ENCODE measurements around the gene JUNB. TPM values are rescaled to one million over a fixed set of nuclear protein-coding genes. Genes with fewer than 3 reads are reported as not detected.

JUNB gene
- polyA plus RNA-seq, 1 donor (not counting 4 experiments of a cell fraction or from before 2014, with no cell fraction given) = 40.8 TPM

- FAIRE-seq = no peak
- Histone ChIP-seq H3K79me2 (ENCODE audit: control insufficient read depth, insufficient read depth, low read length) (peaks cover 19% of the 10 kb centered on the region), H3K4me2 (ENCODE audit: control insufficient read depth, extremely low read depth, insufficient read depth, low read depth, low read length) (peak overlapping the region; percentile 99), H3K4me1 (ENCODE audit: control insufficient read depth, extremely low read depth, insufficient read depth, low read length) (peaks cover 29% of the 10 kb centered on the region), H3K9me1 (ENCODE audit: control insufficient read depth, extremely low read depth, insufficient read depth, low read length) (no peaks in the 10 kb centered on the region), H3K27me3 (ENCODE audit: control insufficient read depth, extremely low read depth, insufficient read depth, low read length) (no peaks in the 10 kb centered on the region), H2AFZ (ENCODE audit: control insufficient read depth, low read length) (no peak overlapping the region), H4K20me1 (ENCODE audit: control insufficient read depth, extremely low read depth, insufficient read depth, low read length) (peaks cover 11% of the 10 kb centered on the region), H3K4me3 (ENCODE audit: control insufficient read depth in 2 of 3, extremely low read depth in 1 of 3, insufficient read depth in 2 of 3, low read depth in 1 of 3, low read length in 3 of 3) (peak overlapping the region; percentile 73 to 95 (median 94)), H3K9ac (ENCODE audit: control insufficient read depth, extremely low read depth, insufficient read depth, low read length) (peak overlapping the region; percentile 97), H3K9me3 (ENCODE audit: control insufficient read depth, low read depth, low read length) (no peaks in the 10 kb centered on the region), H3K27ac (ENCODE audit: control insufficient read depth, insufficient read depth, low read length) (peak overlapping the region; percentile 98), H3K36me3 (ENCODE audit: control insufficient read depth in 2 of 2, extremely low read depth in 1 of 2, insufficient read depth in 2 of 2, low read length in 2 of 2) (no peaks in the 10 kb centered on the region)
- no peak for TF ChIP-seq CTCF (optimal IDR thresholded peaks at IDR 0.05 in 1 of 3, IDR thresholded peaks at IDR 0.05 in 1 of 3, conservative IDR thresholded peaks at IDR 0.05 in 1 of 3; ENCODE audit: extremely low read depth in 1 of 3, insufficient read depth in 2 of 3, low read length in 3 of 3)
- TF ChIP-seq EZH2 (IDR thresholded peaks at IDR 0.05; ENCODE audit: low read length) = no peak
- dilution Hi-C loops (cut with MboI; ENCODE audit: extremely low pct_ligation_motif_present, low sequenced_read_pairs) = no loop called here
- DNase-seq (ENCODE audit: low read depth, low spot score) = no peak
These were observed 2.3 kb downstream of the JUNB start for GRCh38 chr19:12793290-12794195.

GRCh38 chr19:12794196-12794941, 3.1 kb downstream of the JUNB start:
- Histone ChIP-seq H4K20me1 (ENCODE audit: control insufficient read depth, extremely low read depth, insufficient read depth, low read length) (peaks cover 11% of the 10 kb centered on the region), H3K79me2 (ENCODE audit: control insufficient read depth, insufficient read depth, low read length) (peaks cover 19% of the 10 kb centered on the region), H3K27ac (ENCODE audit: control insufficient read depth, insufficient read depth, low read length) (peak overlapping the region; percentile 98), H2AFZ (ENCODE audit: control insufficient read depth, low read length) (no peak overlapping the region), H3K36me3 (ENCODE audit: control insufficient read depth in 2 of 2, extremely low read depth in 1 of 2, insufficient read depth in 2 of 2, low read length in 2 of 2) (peaks cover under 1 to 2% of the 10 kb centered on the region in 2 experiments), H3K4me2 (ENCODE audit: control insufficient read depth, extremely low read depth, insufficient read depth, low read depth, low read length) (peak overlapping the region; percentile 33), H3K27me3 (ENCODE audit: control insufficient read depth, extremely low read depth, insufficient read depth, low read length) (no peaks in the 10 kb centered on the region), H3K9ac (ENCODE audit: control insufficient read depth, extremely low read depth, insufficient read depth, low read length) (peak overlapping the region; percentile 97), H3K4me1 (ENCODE audit: control insufficient read depth, extremely low read depth, insufficient read depth, low read length) (peaks cover 21% of the 10 kb centered on the region), H3K9me1 (ENCODE audit: control insufficient read depth, extremely low read depth, insufficient read depth, low read length) (no peaks in the 10 kb centered on the region), H3K9me3 (ENCODE audit: control insufficient read depth, low read depth, low read length) (no peaks in the 10 kb centered on the region), H3K4me3 (ENCODE audit: control insufficient read depth in 2 of 3, extremely low read depth in 1 of 3, insufficient read depth in 2 of 3, low read depth in 1 of 3, low read length in 3 of 3) (peak overlapping the region in 2 of 3 experiments; percentile 9 to 73)
- no peak for TF ChIP-seq EZH2 (IDR thresholded peaks at IDR 0.05; ENCODE audit: low read length)
- no peak for TF ChIP-seq CTCF (optimal IDR thresholded peaks at IDR 0.05 in 1 of 3, IDR thresholded peaks at IDR 0.05 in 1 of 3, conservative IDR thresholded peaks at IDR 0.05 in 1 of 3; ENCODE audit: extremely low read depth in 1 of 3, insufficient read depth in 2 of 3, low read length in 3 of 3)
- dilution Hi-C loops (cut with MboI; ENCODE audit: extremely low pct_ligation_motif_present, low sequenced_read_pairs) = no loop called here
- FAIRE-seq = no peak
- DNase-seq (ENCODE audit: low read depth, low spot score) = no peak

Data from keratinocyte (primary cell).